Erythroblast (primary cell): Measurements from ENCODE around the gene DDB1.

Experiments
- GATA1 ChIP-seq: IDR thresholded peaks from 2 replicates; pipeline ENCODE4 v1.6.1; 2011; ENCODE audit warnings: low read depth, mild to moderate bottlenecking, control low read depth, low read length, moderate library complexity
- POLR2A ChIP-seq: IDR thresholded peaks from 2 replicates; pipeline ENCODE4 v1.6.1; 2011; ENCODE audit warnings: mild to moderate bottlenecking, low read length

DNA sequence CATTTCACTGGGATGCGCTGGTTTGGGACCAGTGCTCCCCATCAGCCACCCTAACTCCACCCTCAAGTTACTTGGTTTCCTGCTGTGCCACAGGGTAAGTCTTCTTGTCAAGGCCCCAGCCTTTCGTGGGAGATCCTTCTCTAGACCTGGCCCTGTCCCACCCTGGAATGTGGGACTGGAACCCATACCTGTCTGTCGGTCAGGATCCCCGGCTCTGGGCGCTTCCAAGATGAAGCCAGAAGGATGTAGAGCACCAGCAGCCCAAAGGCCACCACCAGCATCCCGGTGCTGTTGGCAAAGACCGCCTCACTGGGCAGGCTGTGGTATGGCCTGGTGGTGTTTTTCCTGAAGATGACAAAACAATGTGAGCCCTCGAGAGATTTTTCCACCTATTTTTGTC is 17.9 kb upstream of the DDB1 start:
- TF ChIP-seq POLR2A = no peak
- TF ChIP-seq GATA1 = no peak
